ENCODE data around the gene UBE3B. TPM values are rescaled to one million over a fixed set of nuclear protein-coding genes. Genes with fewer than 3 reads are reported as not detected.

The UBE3B gene
- total RNA-seq, 1 donor from 2014 or later = 34.4 TPM

- Mint-ChIP-seq H3K4me1 (ENCODE audit: low read depth, unreplicated experiment) (peaks cover 9% of the 10 kb centered on the region), H3K36me3 (ENCODE audit: low read depth, unreplicated experiment) (peaks cover 19% of the 10 kb centered on the region), H3K27me3 (ENCODE audit: low read depth, unreplicated experiment) (peaks cover 2% of the 10 kb centered on the region), H3K9me3 (ENCODE audit: unreplicated experiment) (no peaks in the 10 kb centered on the region), H3K4me3 (ENCODE audit: unreplicated experiment) (no peak overlapping the region), H3K27ac (ENCODE audit: unreplicated experiment) (no peak overlapping the region)
- TF ChIP-seq EZH2 (IDR thresholded peaks at IDR 0.05; ENCODE audit: insufficient read depth, low read length) = no peak
- no peak for TF ChIP-seq CTCF (IDR thresholded peaks at IDR 0.05; ENCODE audit: insufficient read depth, low read depth, low read length)
- no peak for FAIRE-seq
- H3K9ac ChIP-seq (ENCODE audit: low read length) = no peak overlapping the region
- no peak overlapping the region for H3K4me2 ChIP-seq (ENCODE audit: low read length)
- no peaks in the 10 kb centered on the region for H3K79me2 ChIP-seq (ENCODE audit: insufficient read depth, low read length)
- peaks cover 15% of the 10 kb centered on the region for H3K36me3 ChIP-seq (ENCODE audit: insufficient read depth, low read length)
- no peaks in the 10 kb centered on the region for H3K9me3 ChIP-seq (ENCODE audit: insufficient read depth, low read depth, low read length)
- H4K20me1 ChIP-seq (ENCODE audit: insufficient read depth, low read length) = peaks cover 11% of the 10 kb centered on the region
- no peaks in the 10 kb centered on the region for H3K27me3 ChIP-seq (ENCODE audit: insufficient read depth, low read length)
- H2AFZ ChIP-seq (ENCODE audit: low read depth, low read length) = no peak overlapping the region
- no peak for DNase-seq (ENCODE audit: low read depth)
- H3K27ac ChIP-seq (ENCODE audit: low read depth, low read length) = no peak overlapping the region
- H3K4me1 ChIP-seq (ENCODE audit: insufficient read depth, low read length) = no peaks in the 10 kb centered on the region
- no peak overlapping the region for H3K4me3 ChIP-seq (ENCODE audit: insufficient read depth, low read depth, low read length)
Observed at GRCh38 chr12:109583733-109584132, 106.3 kb downstream of the UBE3B start.

Other genes starting within 250 kb of the UBE3B start
- gene FOXN4, start 168.3 kb upstream of the UBE3B start, total RNA-seq = not detected in 2 replicates
- gene MYO1H, start 129.7 kb upstream of the UBE3B start, total RNA-seq = not detected in 2 replicates
- 118 and 120 TPM in 2 replicates for gene KCTD10, start 334 bp upstream of the UBE3B start, total RNA-seq
- 15.2 and 17.8 TPM in 2 replicates for gene MMAB, start 95.9 kb downstream of the UBE3B start, total RNA-seq
- 9.7 and 12.4 TPM in 2 replicates for gene MVK, start 96.2 kb downstream of the UBE3B start, total RNA-seq
- 1.2 and 1.4 TPM in 2 replicates for gene FAM222A, start 236.2 kb downstream of the UBE3B start, total RNA-seq